HG02588 (cell line): ENCODE results near the gene CCR6.

Source experiments
- ATAC-seq: cut with Tn5 transposase; IDR thresholded peaks from one replicate; pipeline ENCODE4 v1.9.1; 2021; ENCODE audit warnings: mild to moderate bottlenecking, moderate library complexity; ENCODE audit not compliant: unreplicated experiment

CCR6 gene

DNA sequence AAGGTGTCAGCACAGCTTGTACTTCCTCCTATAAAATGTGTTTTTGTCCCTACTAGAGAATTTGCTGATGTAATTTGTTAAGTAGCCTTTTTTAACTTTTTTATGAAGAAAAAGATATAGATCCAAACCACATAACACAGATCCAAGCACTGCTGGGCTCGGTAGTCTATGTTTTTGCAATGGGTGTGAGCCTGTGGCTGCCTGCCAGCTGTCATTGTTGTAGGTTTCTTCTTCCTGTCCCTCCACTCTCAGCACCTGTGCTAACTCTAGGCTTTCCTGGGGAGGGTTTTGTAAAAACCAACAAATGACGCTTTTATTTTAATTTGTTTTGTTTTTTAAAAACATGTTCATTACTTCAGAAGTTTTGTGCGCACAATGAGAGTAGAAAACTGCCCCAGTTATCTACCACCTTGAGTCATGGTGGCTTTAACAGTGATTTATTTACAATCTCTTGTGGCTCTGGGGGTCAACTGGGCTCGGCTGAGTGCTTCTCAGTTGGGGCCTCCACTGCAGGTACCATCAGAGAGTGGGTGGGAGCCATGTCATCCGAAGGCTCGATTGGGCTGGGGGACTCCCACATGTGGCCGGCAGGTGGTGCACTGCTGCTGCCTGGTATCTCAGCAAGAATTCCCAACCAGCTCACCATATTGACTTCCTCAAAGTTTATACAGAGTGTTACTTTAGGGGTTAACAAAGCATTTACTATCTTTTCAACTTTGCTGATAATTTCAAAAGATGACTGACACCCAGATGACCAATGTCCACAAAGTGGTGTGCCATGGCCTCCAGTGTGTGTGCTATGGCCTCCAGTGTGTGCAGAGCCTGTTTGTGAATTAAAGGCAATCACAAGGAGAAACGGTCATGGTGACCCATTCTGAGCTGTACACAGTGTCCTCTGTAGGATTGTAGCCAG lies 3.0 kb upstream of the CCR6 start:
- no peak for ATAC-seq

- ATAC-seq = no peak
Measured at GRCh38 chr6:167120583-167120903, 2.4 kb upstream of the CCR6 start.

GRCh38 chr6:167121335-167121841 lies 1.5 kb upstream of the CCR6 start:
- no peak for ATAC-seq

- peak; percentile 37 for ATAC-seq
Measured at GRCh38 chr6:167122041-167122826, 662 bp upstream of the CCR6 start.

DNA sequence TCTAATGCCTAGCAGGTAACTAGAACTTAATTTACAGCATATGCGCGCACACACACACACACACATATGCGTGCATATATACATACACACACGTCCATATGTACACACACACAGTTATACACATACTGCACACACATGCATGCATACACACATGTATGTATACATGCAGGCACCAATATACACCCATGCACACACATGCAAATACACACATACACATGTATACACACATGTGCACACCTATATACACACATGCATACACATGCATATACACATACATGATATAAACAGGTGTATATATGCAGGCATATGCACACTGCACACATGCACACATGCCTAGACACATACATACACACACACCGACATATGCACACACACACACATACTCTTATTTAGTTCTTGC lies 1.9 kb downstream of the CCR6 start:
- ATAC-seq = no peak

- no peak for ATAC-seq
Measured at GRCh38 chr6:167125410-167125809, 2.5 kb downstream of the CCR6 start.

DNA sequence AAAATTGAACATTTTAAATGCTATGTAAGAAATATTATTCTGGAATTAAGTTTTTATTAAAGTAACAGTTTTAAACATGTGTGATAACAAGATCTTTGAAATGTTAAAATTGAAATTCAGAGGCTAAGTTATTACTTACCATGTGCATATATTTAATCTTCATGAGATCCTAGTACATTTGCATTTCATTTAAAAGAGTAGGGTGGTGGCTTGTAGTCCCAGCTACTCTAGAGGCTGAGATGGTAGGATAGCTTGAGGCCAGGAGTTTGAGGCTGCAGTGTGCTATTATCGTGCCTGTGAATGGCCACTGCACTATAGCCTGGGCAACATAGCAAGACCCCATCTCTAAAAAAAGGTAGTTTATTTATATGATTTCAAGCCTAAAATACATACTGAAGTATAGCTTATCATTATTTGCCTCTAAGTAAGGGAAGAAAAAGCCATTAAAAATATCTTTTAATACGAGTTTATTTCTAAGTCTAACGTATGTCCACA lies 3.0 kb downstream of the CCR6 start:
- ATAC-seq = no peak

- no peak for ATAC-seq
Measured at GRCh38 chr6:167127785-167128531, 5.1 kb downstream of the CCR6 start.

DNA sequence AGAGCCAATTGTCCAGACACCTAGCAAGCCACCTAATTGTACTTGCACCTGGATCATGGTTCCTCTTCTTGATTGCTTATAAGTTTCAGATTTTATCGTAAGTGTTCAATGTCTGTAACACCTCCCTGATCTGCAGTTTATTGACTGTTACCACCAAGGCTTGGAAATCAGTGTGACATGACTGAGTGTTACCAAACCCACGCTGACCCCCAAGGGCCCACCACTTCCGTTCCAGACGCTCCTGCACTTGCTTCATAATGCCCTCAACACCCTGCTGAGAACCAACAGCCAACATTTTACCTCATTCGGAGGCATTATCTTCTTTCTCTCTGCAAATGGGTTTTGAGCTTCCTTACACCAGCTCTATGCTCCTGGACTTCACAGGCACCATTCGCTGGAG lies 6.3 kb downstream of the CCR6 start:
- no peak for ATAC-seq

DNA sequence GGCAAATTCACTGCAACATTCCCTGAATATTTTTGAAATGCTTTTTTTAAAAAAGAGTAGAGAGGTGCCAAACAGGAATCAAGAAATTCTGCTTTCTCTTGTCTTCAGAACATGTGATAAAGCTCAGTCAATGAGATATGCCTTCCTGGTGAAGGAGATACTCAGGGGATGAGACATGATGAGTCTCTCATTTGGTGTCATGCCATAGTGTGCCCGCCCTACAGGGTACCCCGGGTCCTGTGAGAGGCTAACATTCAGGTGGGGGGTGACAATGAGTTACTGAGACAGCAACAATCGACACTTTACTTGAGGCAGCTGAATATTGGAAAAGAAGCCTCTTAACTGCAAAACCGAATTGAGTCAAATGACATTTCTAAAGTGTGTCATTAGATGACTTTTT lies 6.7 kb downstream of the CCR6 start:
- no peak for ATAC-seq

- ATAC-seq = peak; percentile 62
Measured at GRCh38 chr6:167130008-167130677, 7.2 kb downstream of the CCR6 start.

- no peak for ATAC-seq
Measured at GRCh38 chr6:167130712-167131684, 8.1 kb downstream of the CCR6 start.

GRCh38 chr6:167134448-167135328 lies 11.8 kb downstream of the CCR6 start:
- ATAC-seq = no peak

DNA sequence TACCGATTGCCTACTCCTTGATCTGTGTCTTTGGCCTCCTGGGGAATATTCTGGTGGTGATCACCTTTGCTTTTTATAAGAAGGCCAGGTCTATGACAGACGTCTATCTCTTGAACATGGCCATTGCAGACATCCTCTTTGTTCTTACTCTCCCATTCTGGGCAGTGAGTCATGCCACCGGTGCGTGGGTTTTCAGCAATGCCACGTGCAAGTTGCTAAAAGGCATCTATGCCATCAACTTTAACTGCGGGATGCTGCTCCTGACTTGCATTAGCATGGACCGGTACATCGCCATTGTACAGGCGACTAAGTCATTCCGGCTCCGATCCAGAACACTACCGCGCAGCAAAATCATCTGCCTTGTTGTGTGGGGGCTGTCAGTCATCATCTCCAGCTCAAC lies 13.5 kb downstream of the CCR6 start:
- no peak for ATAC-seq

DNA sequence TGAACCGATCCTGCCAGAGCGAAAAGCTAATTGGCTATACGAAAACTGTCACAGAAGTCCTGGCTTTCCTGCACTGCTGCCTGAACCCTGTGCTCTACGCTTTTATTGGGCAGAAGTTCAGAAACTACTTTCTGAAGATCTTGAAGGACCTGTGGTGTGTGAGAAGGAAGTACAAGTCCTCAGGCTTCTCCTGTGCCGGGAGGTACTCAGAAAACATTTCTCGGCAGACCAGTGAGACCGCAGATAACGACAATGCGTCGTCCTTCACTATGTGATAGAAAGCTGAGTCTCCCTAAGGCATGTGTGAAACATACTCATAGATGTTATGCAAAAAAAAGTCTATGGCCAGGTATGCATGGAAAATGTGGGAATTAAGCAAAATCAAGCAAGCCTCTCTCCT lies 14.2 kb downstream of the CCR6 start:
- no peak for ATAC-seq

- ATAC-seq = no peak
Measured at GRCh38 chr6:167137881-167138280, 15.0 kb downstream of the CCR6 start.

DNA sequence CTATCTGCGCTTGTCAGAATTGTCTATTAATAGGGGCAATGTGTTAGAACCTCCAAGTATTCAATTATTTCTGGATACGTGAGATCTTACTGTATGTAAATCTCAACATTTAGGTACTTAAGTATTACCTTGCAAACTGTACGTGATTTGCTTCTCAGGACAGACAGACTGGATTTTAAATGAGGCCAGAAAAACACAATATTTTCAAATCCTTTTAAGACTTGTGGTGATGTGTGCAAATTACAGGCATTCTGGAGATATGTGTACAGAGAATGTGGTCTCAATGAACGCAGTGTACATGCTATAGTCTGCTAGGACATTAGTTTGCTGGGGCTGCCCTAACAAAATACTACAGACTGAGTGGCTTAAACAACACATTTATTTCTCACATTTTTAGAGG lies 16.9 kb downstream of the CCR6 start:
- ATAC-seq = no peak
